K562 (cell line): ENCODE measurements around the gene CHST8. TPM values are rescaled to one million over a fixed set of nuclear protein-coding genes. Genes with fewer than 3 reads are reported as not detected.

ENCODE experiments used
- ATAC-seq: fragments of 200-7000 bp; cut with Tn5 transposase; 3 replicates; pipeline ENCODE4 v1.9.1; 2020; ENCODE audit warnings: moderate library complexity
- BruUV-seq: library from RNA; stranded (reverse); fragments of 400-500 nt; replicated peaks from 2 replicates; lab custom pipeline; 2021; lab: Mats Ljungman, UMichigan
- CTCF ChIA-PET: fragments of 300-600 bp; formaldehyde crosslinking; extraction: SDS; loops from one replicate; lab custom pipeline; 2021; ENCODE audit warnings: low intra/inter-chr PET ratio; lab: Yijun Ruan, JAX
- POLR2A ChIA-PET: fragments of 300-600, 350-650 bp; sonication (Branson Sonifier 250); formaldehyde crosslinking; extraction: SDS; loops from one replicate; lab custom pipeline; 2021; ENCODE audit warnings: antibody characterized with exemption, inconsistent platforms; lab: Yijun Ruan, JAX
- DNase-seq, 4 experiments: peaks; one replicate each; pipeline versions ENCODE4 v3.0.0 to v3.0.0-alpha.2; 2011 to 2018; ENCODE audit warnings: low spot score in 3 of 4, mixed read lengths in 3 of 4; ENCODE audit errors: extremely low read depth in 1 of 4
- FAIRE-seq: peaks from 2 replicates; lab custom pipeline; 2011; peaks lifted over from hg19 to GRCh38; lab: Jason Lieb, UNC
- H2AFZ ChIP-seq: 2 replicates; pipeline ENCODE4 v1.6.0; 2011; ENCODE audit warnings: low read depth, low read length, control low read depth, inconsistent platforms
- H3K27ac ChIP-seq: fragments of 200-600 bp; 3 replicates; pipeline ENCODE4 v1.8.0; 2011; ENCODE audit warnings: low read depth, mild to moderate bottlenecking, control low read depth, inconsistent platforms, low read length, moderate library complexity, mixed read lengths; ENCODE audit errors: extremely low read depth
- H3K27me3 ChIP-seq, 2 experiments: fragments of 300-600 bp in 1 of 2; 2 replicates in 1 of 2; 3 replicates in 1 of 2; pipeline versions ENCODE4 v1.6.0 to v1.8.0; 2011; ENCODE audit warnings: inconsistent platforms in 2 of 2, low read length in 2 of 2, mild to moderate bottlenecking in 1 of 2, mixed read lengths in 1 of 2, moderate library complexity in 1 of 2; ENCODE audit not compliant: control insufficient read depth in 2 of 2, insufficient read depth in 2 of 2
- H3K36me3 ChIP-seq: fragments of 300-600 bp; 3 replicates; pipeline ENCODE4 v1.8.0; 2011; ENCODE audit warnings: mild to moderate bottlenecking, low read length, inconsistent platforms; ENCODE audit not compliant: control insufficient read depth, insufficient read depth
- H3K4me1 ChIP-seq, 2 experiments: fragments of 200-600 bp in 1 of 2; replicated peaks in 1 of 2; 2 replicates in 1 of 2; 3 replicates in 1 of 2; pipeline versions ENCODE4 v1.5.1 to v1.8.0; 2011; ENCODE audit warnings: inconsistent platforms in 2 of 2, low read length in 2 of 2, mild to moderate bottlenecking in 1 of 2, mixed read lengths in 1 of 2, moderate library complexity in 1 of 2; ENCODE audit not compliant: control insufficient read depth in 2 of 2, insufficient read depth in 2 of 2
- H3K4me2 ChIP-seq: 2 replicates; pipeline ENCODE4 v1.6.1; 2011; ENCODE audit warnings: low read length, control low read depth, inconsistent platforms, mixed read lengths; ENCODE audit not compliant: insufficient read depth
- H3K4me3 ChIP-seq: fragments of 200-600 bp; sonication (generic), shearing (Covaris generic); 2 replicates; pipeline ENCODE4 v1.5.1; 2016; ENCODE audit warnings: control low read depth, inconsistent platforms
- H3K79me2 ChIP-seq: fragments of 200-600 bp; 3 replicates; pipeline ENCODE4 v1.8.0; 2011; ENCODE audit warnings: low read length, inconsistent platforms; ENCODE audit not compliant: control insufficient read depth, insufficient read depth
- H3K9ac ChIP-seq, 2 experiments: 2 replicates each; pipeline versions ENCODE4 v1.6.0 to v1.6.1; 2011; ENCODE audit warnings: low read depth in 2 of 2, low read length in 2 of 2, control low read depth in 1 of 2, inconsistent platforms in 1 of 2, mild to moderate bottlenecking in 1 of 2, mixed read lengths in 1 of 2; ENCODE audit not compliant: insufficient read depth in 1 of 2
- H3K9me1 ChIP-seq: one replicate; pipeline ENCODE4 v1.6.0; 2011; ENCODE audit warnings: inconsistent platforms, mild to moderate bottlenecking, low read length, moderate library complexity; ENCODE audit not compliant: control insufficient read depth, insufficient read depth
- H3K9me3 ChIP-seq: replicated peaks from 2 replicates; pipeline ENCODE4 v1.5.1; 2011; ENCODE audit warnings: low read depth, low read length, inconsistent platforms; ENCODE audit not compliant: control insufficient read depth, insufficient read depth
- H4K20me1 ChIP-seq: replicated peaks from 2 replicates; pipeline ENCODE4 v1.6.1; 2011; ENCODE audit warnings: low read length, inconsistent platforms, mixed read lengths; ENCODE audit not compliant: control insufficient read depth, insufficient read depth
- CUX1 ChIP-seq: fragments of 200-800 bp; sonication (Bioruptor generic); IDR thresholded peaks from 2 replicates; pipeline ENCODE4 v1.6.1; 2016; ENCODE audit warnings: missing genetic modification characterization, missing compliant biosample characterization
- GTF2B ChIP-seq: IDR thresholded peaks from 2 replicates; pipeline ENCODE4 v1.6.1; 2011; ENCODE audit not compliant: insufficient read length; ENCODE audit errors: extremely low read depth
- WGBS: fragments of 100-300 bp; shearing (Covaris generic); methylation state at CpG from one replicate; pipeline ENCODE4 v1.1.6; 2016; ENCODE audit warnings: low coverage, mixed read lengths; ENCODE audit not compliant: insufficient coverage; ENCODE audit errors: missing lambda C conversion rate; 5-methylcytosine and 5-hydroxymethylcytosine counted together
- in situ Hi-C: fragments of 300-500 bp; cut with MboI; formaldehyde crosslinking; loops from 4 replicates; pipeline ENCODE4 v1.15.0; 2018; ENCODE audit warnings: inconsistent platforms, mixed read lengths
- intact Hi-C: fragments of 100-400 bp; cut with micrococcal nuclease; formaldehyde crosslinking; loops from 2 replicates; pipeline ENCODE4 v1.14.2; 2022
- polyA plus RNA-seq, 8 experiments: library from polyadenylated mRNA; depleted of rRNA in 4 of 8; stranded (reverse) in 5 of 8; unstranded in 3 of 8; fragments of >200 nt; fragmentation: Nextera tagmentation in 2 of 8; fragmentation: Illumina TruSeq in 1 of 8; extraction: Ambion mirVana in 2 of 8; extraction: Trizol in 1 of 8; gene quantifications; 2 replicates each; pipeline versions ENCODE4 v1.2.1 to v1.2.3, GENCODE V29; 2011 to 2014; ENCODE audit warnings: inconsistent platforms in 1 of 8, missing spikeins in 1 of 8
- total RNA-seq, 7 experiments: library from RNA; depleted of rRNA in 6 of 7; stranded (reverse); fragments of >200 nt in 6 of 7; fragmentation: Illumina TruSeq in 2 of 7; extraction: Trizol in 2 of 7; gene quantifications; 2 replicates each; pipeline versions ENCODE4 v1.2.1 to v1.2.3, GENCODE V29; 2011 to 2021; ENCODE audit warnings: low replicate concordance in 1 of 7

CHST8 gene
- total and polyA plus RNA-seq, 9 of the 15 experiments (the other 6 are each of a cell fraction or from before 2014, with no cell fraction given): 0.11 TPM; not detected in 8

DNA sequence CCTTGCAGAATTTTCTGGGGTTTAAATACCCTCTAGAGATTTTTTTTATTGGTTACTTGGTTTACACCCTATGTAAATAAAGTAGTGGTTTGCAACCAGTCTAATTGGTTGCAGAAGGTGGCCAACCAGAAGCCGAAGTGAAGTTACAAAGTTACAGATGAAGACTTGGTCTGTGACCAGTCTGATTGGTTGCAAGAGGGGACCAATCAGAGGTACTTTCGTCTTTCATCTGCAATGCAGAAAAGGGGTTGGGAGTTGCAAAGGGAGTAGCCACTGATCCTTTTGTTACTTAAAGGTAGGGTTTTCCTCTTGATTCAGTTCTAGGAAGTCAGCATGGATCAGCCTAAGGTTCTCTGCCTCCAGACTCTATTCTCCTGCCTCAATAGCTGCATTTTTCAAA lies 48.8 kb upstream of the CHST8 start:
- H3K4me3 ChIP-seq: no peak overlapping the region
- no peaks in the 10 kb centered on the region for H3K36me3 ChIP-seq
- no peaks in the 10 kb centered on the region for H3K4me1 ChIP-seq
- H3K9me1 ChIP-seq: no peaks in the 10 kb centered on the region
- TF ChIP-seq GTF2B: no peak
- TF ChIP-seq CUX1: no peak
- no peak overlapping the region for H3K9ac ChIP-seq
- H2AFZ ChIP-seq: no peak overlapping the region
- no peaks in the 10 kb centered on the region for H3K9me3 ChIP-seq
- H3K79me2 ChIP-seq: no peaks in the 10 kb centered on the region
- no peak overlapping the region for H3K4me2 ChIP-seq
- H3K27ac ChIP-seq: no peak overlapping the region
- in situ Hi-C loops: no loop called here
- intact Hi-C loops: no loop called here
- ATAC-seq: no peak
- ChIA-PET CTCF (no interaction called here), POLR2A (no interaction called here)
- DNase-seq: no peak
- no TSS peak for BruUV-seq
- H3K27me3 ChIP-seq: no peaks in the 10 kb centered on the region
- H4K20me1 ChIP-seq: no peaks in the 10 kb centered on the region
- no peak for FAIRE-seq
- WGBS: 0% methylated on average over 2 of the region's 2 CpGs
